Endothelial cell of umbilical vein (primary cell): ENCODE measurements around the gene DPF3. TPM values are rescaled to one million over a fixed set of nuclear protein-coding genes. Genes with fewer than 3 reads are reported as not detected.

Experiments used
- BruUV-seq: library from RNA; stranded (reverse); fragments of 400-500 nt; replicated peaks from 2 replicates; lab custom pipeline; 2021; lab: Mats Ljungman, UMichigan
- CTCF ChIA-PET: fragments of 300-600, 350-600 bp; sonication (Branson Sonifier 250); formaldehyde crosslinking; loops from one replicate; lab custom pipeline; 2021; ENCODE audit warnings: antibody characterized with exemption, inconsistent platforms; lab: Charles Lee
- POLR2A ChIA-PET: fragments of 300-600, 350-600 bp; sonication (Branson Sonifier 250); formaldehyde crosslinking; loops from one replicate; lab custom pipeline; 2021; ENCODE audit warnings: antibody characterized with exemption, inconsistent platforms; lab: Charles Lee
- DNase-seq: peaks from one replicate; pipeline ENCODE4 v3.0.0-alpha.2; 2011; ENCODE audit warnings: low read depth, low spot score
- FAIRE-seq: peaks from 2 replicates; lab custom pipeline; 2011; peaks lifted over from hg19 to GRCh38; lab: Jason Lieb, UNC
- H2AFZ ChIP-seq: 2 replicates; pipeline ENCODE4 v1.6.0; 2012; ENCODE audit warnings: low read depth, low read length, control low read depth, inconsistent platforms
- H3K27ac ChIP-seq: 2 replicates; pipeline ENCODE4 v1.5.1; 2011; ENCODE audit warnings: low read depth, mild to moderate bottlenecking, control low read depth, low read length, moderate library complexity; ENCODE audit not compliant: insufficient read depth
- H3K27me3 ChIP-seq, 2 experiments: 2 replicates each; pipeline versions ENCODE4 v1.6.0 to v1.6.1; 2011; ENCODE audit warnings: low read length in 2 of 2, mixed read lengths in 1 of 2; ENCODE audit not compliant: control insufficient read depth in 2 of 2, insufficient read depth in 2 of 2
- H3K36me3 ChIP-seq, 2 experiments: 2 replicates in 1 of 2; 3 replicates in 1 of 2; pipeline ENCODE4 v1.5.1; 2011; ENCODE audit warnings: low read length in 2 of 2, mild to moderate bottlenecking in 1 of 2, moderate library complexity in 1 of 2; ENCODE audit not compliant: control insufficient read depth in 2 of 2, insufficient read depth in 2 of 2; ENCODE audit errors: extremely low read depth in 1 of 2
- H3K4me1 ChIP-seq: 3 replicates; pipeline ENCODE4 v1.5.1; 2011; ENCODE audit warnings: mild to moderate bottlenecking, low read length; ENCODE audit not compliant: control insufficient read depth, insufficient read depth; ENCODE audit errors: extremely low read depth
- H3K4me2 ChIP-seq: 2 replicates; pipeline ENCODE4 v1.6.1; 2011; ENCODE audit warnings: low read length, control low read depth, mixed read lengths; ENCODE audit not compliant: insufficient read depth
- H3K4me3 ChIP-seq, 3 experiments: fragments of 200-600 bp in 1 of 3; sonication (generic), shearing (Covaris generic) in 1 of 3; replicated peaks in 1 of 3; 2 replicates each; pipeline ENCODE4 v1.5.1; 2011 to 2016; ENCODE audit warnings: control low read depth in 3 of 3, low read length in 3 of 3, mild to moderate bottlenecking in 2 of 3, inconsistent platforms in 1 of 3, low read depth in 1 of 3, moderate library complexity in 1 of 3; ENCODE audit not compliant: insufficient read depth in 1 of 3
- H3K79me2 ChIP-seq: 2 replicates; pipeline ENCODE4 v1.6.0; 2012; ENCODE audit warnings: low read length, inconsistent platforms; ENCODE audit not compliant: control insufficient read depth, insufficient read depth
- H3K9ac ChIP-seq: replicated peaks from 2 replicates; pipeline ENCODE3; 2011; ENCODE audit warnings: low read length, control low read depth; ENCODE audit not compliant: insufficient read depth; ENCODE audit errors: extremely low read depth
- H3K9me1 ChIP-seq: replicated peaks from 3 replicates; pipeline ENCODE4 v1.6.0; 2011; ENCODE audit warnings: mild to moderate bottlenecking, low read length; ENCODE audit not compliant: control insufficient read depth, insufficient read depth; ENCODE audit errors: extremely low read depth
- H3K9me3 ChIP-seq: replicated peaks from 2 replicates; pipeline ENCODE4 v1.5.1; 2012; ENCODE audit warnings: low read length, inconsistent platforms; ENCODE audit not compliant: control insufficient read depth, insufficient read depth
- H4K20me1 ChIP-seq: replicated peaks from 2 replicates; pipeline ENCODE3; 2011; ENCODE audit warnings: mild to moderate bottlenecking, low read length; ENCODE audit not compliant: control insufficient read depth, insufficient read depth; ENCODE audit errors: extremely low read depth
- CTCF ChIP-seq, 2 donors: IDR thresholded peaks; 1 replicate in 1 of 2; 2 replicates in 1 of 2; pipeline ENCODE4 v1.5.1; 2011; ENCODE audit warnings: low read length in 2 of 2, mild to moderate bottlenecking in 2 of 2, moderate library complexity in 2 of 2, control low read depth in 1 of 2, inconsistent platforms in 1 of 2, low read depth in 1 of 2; ENCODE audit not compliant: insufficient read depth in 1 of 2; ENCODE audit errors: extremely low read depth in 1 of 2
- EZH2 ChIP-seq: IDR thresholded peaks from 2 replicates; pipeline ENCODE4 v1.6.1; 2012; ENCODE audit warnings: borderline replicate concordance, low read depth, mild to moderate bottlenecking, moderate library complexity, low read length, inconsistent platforms; ENCODE audit not compliant: severe bottlenecking
- FOS ChIP-seq: IDR thresholded peaks from 2 replicates; pipeline ENCODE4 v1.6.1; 2011; ENCODE audit warnings: mild to moderate bottlenecking, low read length, moderate library complexity, borderline replicate concordance; ENCODE audit not compliant: insufficient read depth
- GATA2 ChIP-seq: IDR thresholded peaks from 2 replicates; pipeline ENCODE4 v1.7.0; 2011; ENCODE audit warnings: low read depth, mild to moderate bottlenecking, moderate library complexity, mixed read lengths, low read length; ENCODE audit not compliant: insufficient read length, insufficient read depth
- JUN ChIP-seq: IDR thresholded peaks from 2 replicates; pipeline ENCODE4 v1.6.1; 2011; ENCODE audit warnings: borderline replicate concordance, low read depth; ENCODE audit not compliant: insufficient read length, insufficient read depth
- MYC ChIP-seq: IDR thresholded peaks from one replicate; pipeline ENCODE4 v1.6.1; 2011; ENCODE audit warnings: mild to moderate bottlenecking, low read depth, low read length
- POLR2A ChIP-seq: IDR thresholded peaks from 2 replicates; pipeline ENCODE4 v1.6.1; 2012; ENCODE audit warnings: low read depth, mild to moderate bottlenecking, control low read depth, low read length
- POLR2AphosphoS5 ChIP-seq: IDR thresholded peaks from 2 replicates; pipeline ENCODE4 v1.6.1; 2012; ENCODE audit warnings: low read depth, mild to moderate bottlenecking, control low read depth, low read length, moderate library complexity; ENCODE audit not compliant: insufficient read depth
- dilution Hi-C: fragments of 300-500 bp; cut with MboI; formaldehyde crosslinking; loops from one replicate; pipeline ENCODE4 v1.15.0; 2019; ENCODE audit warnings: low sequenced_read_pairs; ENCODE audit not compliant: extremely low pct_ligation_motif_present
- intact Hi-C: fragments of 100-400 bp; cut with micrococcal nuclease; formaldehyde crosslinking; loops from one replicate; pipeline ENCODE4 v1.10.0; 2022
- polyA plus RNA-seq, 4 experiments: library from polyadenylated mRNA; depleted of rRNA in 3 of 4; stranded (reverse) in 3 of 4; unstranded in 1 of 4; fragments of >200 nt; gene quantifications; 2 replicates each; pipeline versions ENCODE4 v1.2.1 to v1.2.3, GENCODE V29; 2011 to 2012; ENCODE audit warnings: missing spikeins in 1 of 4
- total RNA-seq: library from RNA; stranded (reverse); gene quantifications from 2 replicates; pipeline ENCODE4 v1.2.3, GENCODE V29; 2021
- TF ChIP-seq, protein P1 (sequence below): IDR thresholded peaks from 2 replicates; pipeline ENCODE4 v1.6.1; 2011; ENCODE audit not compliant: insufficient read depth, insufficient read length

The DPF3 gene
- total and polyA plus RNA-seq, 2 donors (not counting 3 experiments of a cell fraction or from before 2014, with no cell fraction given): 2.4 to 3.5 TPM

GRCh38 chr14:72758420-72758819 is 135.5 kb downstream of the DPF3 start:
- no peaks in the 10 kb centered on the region for H3K9me1 ChIP-seq
- no peak overlapping the region for H3K4me2 ChIP-seq
- CTCF ChIA-PET: no interaction called here
- H3K79me2 ChIP-seq: no peaks in the 10 kb centered on the region
- DNase-seq: no peak
- BruUV-seq: no TSS peak
- H3K4me3 ChIP-seq: no peak overlapping the region
- peaks cover 1% of the 10 kb centered on the region for H3K9me3 ChIP-seq
- no peak overlapping the region for H3K9ac ChIP-seq
- no peaks in the 10 kb centered on the region for H3K27me3 ChIP-seq
- no peaks in the 10 kb centered on the region for H4K20me1 ChIP-seq
- no peak for TF ChIP-seq POLR2A
- TF ChIP-seq CTCF (IDR thresholded peaks at IDR 0.05; ENCODE audit: extremely low read depth in 1 of 2, insufficient read depth in 1 of 2, low read depth in 1 of 2, low read length in 2 of 2): no peak
- no peak for TF ChIP-seq EZH2
- POLR2A ChIA-PET: no interaction called here
- dilution Hi-C loops: no loop called here
- intact Hi-C loops: no loop called here
- no peaks in the 10 kb centered on the region for H3K36me3 ChIP-seq
- H3K27ac ChIP-seq: no peak overlapping the region
- FAIRE-seq: no peak
- H2AFZ ChIP-seq: no peak overlapping the region
- no peaks in the 10 kb centered on the region for H3K4me1 ChIP-seq

DNA sequence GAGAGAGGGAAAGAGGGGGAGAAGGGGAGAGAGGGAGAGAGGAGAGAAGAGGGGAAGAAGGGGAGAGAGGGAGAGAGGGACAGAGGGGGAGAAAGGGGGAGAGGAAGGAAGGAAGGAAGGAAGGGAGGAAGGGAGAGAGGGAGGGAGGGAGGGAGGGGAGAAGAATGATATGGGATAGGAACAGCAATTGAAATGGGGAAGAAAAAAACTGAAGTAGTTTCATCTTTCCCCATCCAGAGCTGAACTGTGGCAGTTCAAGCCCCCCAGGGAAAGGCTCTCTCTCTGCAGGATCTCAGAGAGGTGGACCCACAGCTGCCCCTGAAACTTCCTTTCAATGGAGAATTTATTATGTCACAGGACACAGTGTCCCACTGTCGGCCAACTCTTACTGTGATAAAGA is 136.9 kb downstream of the DPF3 start:
- CTCF ChIA-PET: no interaction called here
- Histone ChIP-seq H3K9ac (no peak overlapping the region), H3K79me2 (no peaks in the 10 kb centered on the region), H3K27me3 (no peaks in the 10 kb centered on the region), H3K4me2 (no peak overlapping the region), H4K20me1 (no peaks in the 10 kb centered on the region), H3K9me3 (peaks cover 1% of the 10 kb centered on the region), H3K9me1 (no peaks in the 10 kb centered on the region), H3K4me3 (no peak overlapping the region), H3K36me3 (no peaks in the 10 kb centered on the region), H2AFZ (no peak overlapping the region), H3K27ac (no peak overlapping the region), H3K4me1 (no peaks in the 10 kb centered on the region)
- intact Hi-C loops: no loop called here
- dilution Hi-C loops: no loop called here
- no TSS peak for BruUV-seq
- FAIRE-seq (no peak), DNase-seq (no peak)
- TF ChIP-seq CTCF (IDR thresholded peaks at IDR 0.05; ENCODE audit: extremely low read depth in 1 of 2, insufficient read depth in 1 of 2, low read depth in 1 of 2, low read length in 2 of 2) (no peak), JUN (no peak), POLR2A (no peak), POLR2AphosphoS5 (no peak), EZH2 (no peak), GATA2 (no peak), MYC (no peak), FOS (no peak)
- TF ChIP-seq, protein P1, sequence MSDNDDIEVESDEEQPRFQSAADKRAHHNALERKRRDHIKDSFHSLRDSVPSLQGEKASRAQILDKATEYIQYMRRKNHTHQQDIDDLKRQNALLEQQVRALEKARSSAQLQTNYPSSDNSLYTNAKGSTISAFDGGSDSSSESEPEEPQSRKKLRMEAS: no peak
- POLR2A ChIA-PET: no interaction called here
